Right ventricle myocardium superior (tissue), 1 donor: ENCODE results near the gene ST13. TPM values are rescaled to one million over a fixed set of nuclear protein-coding genes. Genes with fewer than 3 reads are reported as not detected.
A peak's percentile ranks its signal among the peaks of the same experiment; 100 is the strongest.
"Not testable (repeated sequence)": the region's sequence is repeated elsewhere in the genome, so short reads cannot be mapped to it uniquely, and the experiment has no call there.

Experiments
- ATAC-seq: fragments of 200-7000 bp; cut with Tn5 transposase; one replicate; pipeline ENCODE4 v1.9.1; 2020; ENCODE audit warnings: mild to moderate bottlenecking; ENCODE audit not compliant: poor library complexity
- DNase-seq: peaks from one replicate; pipeline ENCODE4 v3.0.0-alpha.2; 2020
- intact Hi-C: fragments of 100-400 bp; cut with DNase I; formaldehyde crosslinking; loops from one replicate; pipeline ENCODE4 v1.11.2; 2022
- long read RNA-seq: library from polyadenylated mRNA; unstranded; transcript quantifications from one replicate; pipeline ENCODE4 v2.0.0, GENCODE V29; 2021
- total RNA-seq: library from RNA; stranded (reverse); fragmentation: NEBNext Ultra II Directional; extraction: Animal tissue kit (Norgen Biotek cat#: 25700); gene quantifications from one replicate; pipeline ENCODE4 v1.2.1, GENCODE V29; 2021
- donor health status: DM: no; HTN: yes; CAD: no; lungs with severe emphysema.

ST13 gene
- total RNA-seq, result 206 TPM
- long read RNA-seq, transcript ST13-201 (12 exons, 3,595 nt), result major isoform, 450 of 470 reads
- long read RNA-seq, partial matches to known transcripts, result 13 of 470 reads
- long read RNA-seq, other reads (novel, unspliced or antisense), result 7 of 470 reads

- DNase-seq, result peak; percentile 98
- ATAC-seq, result peak; percentile 98
- intact Hi-C loops, result no loop called here
These were observed at the start of gene ST13, which contains the start of gene XPNPEP3 for GRCh38 chr22:40856513-40857308. Gene ST13 (minus strand): TSS chr22:40856639. CDS start chr22:40856540, 99 bp downstream. Gene XPNPEP3 (plus strand): TSS chr22:40857148. CDS start chr22:40857182, 34 bp downstream.

GRCh38 chr22:40904101-40904500 lies 47.7 kb upstream of the ST13 start:
- DNase-seq (no peak), ATAC-seq (no peak)
- intact Hi-C loops, result no loop called here

DNA sequence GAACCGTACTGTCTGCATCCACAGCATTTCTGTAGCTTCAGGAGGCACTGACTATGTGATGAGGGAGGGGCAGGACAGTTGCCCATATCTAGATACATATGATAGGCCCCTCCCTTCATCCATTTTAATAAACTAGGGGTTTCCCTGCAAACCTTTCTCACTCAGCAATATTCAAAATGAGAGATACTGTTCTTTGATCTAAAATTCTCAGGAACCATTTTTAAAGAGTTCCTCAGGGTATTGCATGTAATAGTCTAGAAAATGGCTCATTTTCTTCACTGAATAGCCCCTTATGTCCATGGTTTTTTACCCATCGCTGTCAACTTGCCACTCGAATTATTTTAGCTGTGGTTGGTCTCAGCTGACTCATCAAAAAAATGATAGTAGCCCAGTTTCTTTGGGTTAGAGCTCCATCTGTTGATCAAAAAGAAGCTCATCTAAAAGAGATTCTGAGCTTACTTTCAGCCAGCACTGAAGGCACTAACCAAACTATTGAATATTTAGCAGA lies 42.5 kb upstream of the ST13 start:
- no peak for DNase-seq
- intact Hi-C loops, result no loop called here
- ATAC-seq, result no peak

DNA sequence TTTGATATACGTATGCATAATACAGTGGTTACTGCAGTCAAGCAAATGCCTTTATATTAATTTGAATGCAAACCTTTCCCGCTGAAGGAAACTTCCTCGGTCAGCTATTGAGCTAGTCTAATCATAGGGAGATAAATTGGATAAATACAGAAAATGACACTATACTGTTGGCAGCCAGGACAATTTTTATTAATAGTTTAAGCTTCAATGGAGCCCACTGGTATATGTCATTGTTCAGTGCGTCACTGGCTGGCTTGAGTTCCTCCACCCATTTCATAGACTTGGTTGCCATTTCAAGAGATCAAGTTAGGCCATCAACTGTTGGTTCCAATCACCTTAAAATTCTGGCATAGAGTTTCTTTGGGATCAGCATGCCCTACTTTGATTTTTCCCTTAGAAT lies 38.0 kb upstream of the ST13 start:
- ATAC-seq (peak; percentile 74), DNase-seq (no peak)
- intact Hi-C loops, result no loop called here

GRCh38 chr22:40890881-40891280 lies 34.4 kb upstream of the ST13 start:
- ATAC-seq, result no peak
- intact Hi-C loops, result no loop called here

DNA sequence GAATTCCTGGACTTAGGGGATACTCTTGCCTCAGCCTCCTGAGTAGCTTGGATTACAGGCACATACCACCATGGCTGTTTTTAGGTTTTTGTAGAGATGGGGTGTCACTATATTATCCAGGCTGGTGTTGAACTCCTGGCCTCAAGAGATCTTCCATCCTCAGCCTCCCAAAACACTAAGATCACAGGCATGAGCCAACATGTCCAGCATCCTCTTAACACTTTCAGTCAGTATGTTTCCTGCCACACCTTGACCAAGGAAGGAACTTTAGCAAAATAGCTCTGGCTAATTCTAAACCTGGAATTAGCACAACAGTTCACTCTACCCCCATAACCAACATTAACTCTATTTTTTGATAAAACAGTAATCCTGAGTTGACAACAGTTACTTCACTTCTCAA lies 32.7 kb upstream of the ST13 start:
- DNase-seq, result no peak
- ATAC-seq, result no peak
- intact Hi-C loops, result no loop called here

More at GRCh38 chr22:40890881-40891280, 34.4 kb upstream of the ST13 start:
- no peak for DNase-seq

- ATAC-seq (no peak), DNase-seq (no peak)
- intact Hi-C loops, result no loop called here
These were observed 22.5 kb upstream of the ST13 start for GRCh38 chr22:40878922-40879321.

GRCh38 chr22:40877488-40877887 lies 21.0 kb upstream of the ST13 start:
- intact Hi-C loops, result no loop called here
- ATAC-seq (no peak), DNase-seq (no peak)

DNA sequence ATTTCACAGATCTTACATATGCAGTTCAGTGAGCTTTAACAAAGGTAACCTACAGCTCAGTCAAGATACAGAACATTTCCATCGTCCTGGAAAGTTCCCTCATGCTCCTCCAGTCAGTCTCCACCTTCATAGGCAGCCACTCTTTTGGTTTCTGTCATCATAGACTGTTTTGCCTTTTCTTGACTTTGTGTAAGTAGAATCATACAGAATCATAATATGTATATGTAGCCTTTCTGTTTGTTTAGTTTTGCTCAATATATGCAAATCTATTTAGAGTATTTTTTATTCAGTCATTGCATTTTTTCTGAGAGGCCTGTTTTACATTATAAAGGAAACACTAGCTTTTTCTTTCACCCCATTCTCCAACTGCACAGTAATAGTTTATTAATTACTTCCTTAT lies 20.5 kb upstream of the ST13 start:
- DNase-seq (no peak), ATAC-seq (no peak)
- intact Hi-C loops, result no loop called here

- no peak for DNase-seq
- intact Hi-C loops, result no loop called here
- no peak for ATAC-seq
These were observed 18.7 kb upstream of the ST13 start for GRCh38 chr22:40875111-40875510.

DNA sequence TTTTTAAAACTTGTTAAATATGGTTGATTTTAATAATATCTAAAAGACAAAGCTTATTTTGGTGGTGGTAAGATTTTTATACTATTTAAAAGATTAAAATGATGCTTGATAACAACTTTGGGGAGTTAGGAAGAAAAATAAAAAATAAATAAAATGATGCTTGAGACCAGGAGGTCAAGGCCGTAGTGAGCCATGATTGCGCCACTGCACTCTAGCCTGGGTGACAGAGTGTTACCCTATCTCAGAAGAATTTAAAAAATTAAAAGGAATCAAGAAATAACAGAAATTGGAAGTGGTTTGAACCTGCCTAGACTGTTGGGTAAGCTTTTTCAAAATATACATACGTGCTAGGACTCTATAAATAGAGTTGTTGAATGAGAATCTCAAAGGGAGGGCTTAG lies 17.6 kb upstream of the ST13 start:
- ATAC-seq (no peak), DNase-seq (no peak)
- intact Hi-C loops, result no loop called here

DNA sequence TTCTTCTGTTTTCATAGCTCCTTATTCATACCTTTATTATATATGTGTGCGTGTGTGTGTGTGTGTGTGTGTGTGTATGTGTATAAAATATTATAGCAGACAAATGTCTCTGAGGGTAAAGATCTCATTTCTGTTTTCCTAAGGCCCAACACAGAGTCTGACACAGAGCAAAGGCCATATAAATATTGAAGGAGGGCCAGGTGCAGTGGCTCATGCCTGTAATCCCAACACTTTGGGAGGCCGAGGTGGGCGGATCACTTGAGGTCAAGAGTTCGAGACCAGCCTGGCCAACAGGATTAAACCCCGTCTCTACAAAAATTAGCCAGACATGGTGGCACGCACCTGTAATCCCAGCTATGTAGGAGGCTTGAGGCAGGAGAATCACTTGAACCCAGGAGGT lies 11.9 kb upstream of the ST13 start:
- DNase-seq, ATAC-seq, intact Hi-C loops: not testable (repeated sequence)

DNA sequence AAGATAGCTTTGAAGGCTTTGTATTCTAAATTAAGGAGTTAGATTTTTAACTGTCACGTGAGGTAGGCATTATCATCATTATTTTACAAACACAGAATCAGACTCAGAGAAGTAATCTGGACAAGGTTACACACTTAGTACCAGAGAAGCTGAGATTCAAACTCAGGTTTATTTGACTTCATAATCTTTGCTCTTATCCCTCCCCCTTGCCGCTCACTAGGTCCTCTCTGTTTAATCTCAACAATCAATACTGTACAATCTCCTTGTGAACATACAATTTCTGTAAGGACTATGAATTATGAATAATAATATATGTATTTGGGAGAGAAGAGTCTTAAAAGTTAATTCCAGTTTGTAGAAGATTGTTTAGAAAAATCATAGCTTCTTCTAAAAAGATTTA lies 10.7 kb upstream of the ST13 start:
- intact Hi-C loops, result no loop called here
- DNase-seq (no peak), ATAC-seq (no peak)

DNA sequence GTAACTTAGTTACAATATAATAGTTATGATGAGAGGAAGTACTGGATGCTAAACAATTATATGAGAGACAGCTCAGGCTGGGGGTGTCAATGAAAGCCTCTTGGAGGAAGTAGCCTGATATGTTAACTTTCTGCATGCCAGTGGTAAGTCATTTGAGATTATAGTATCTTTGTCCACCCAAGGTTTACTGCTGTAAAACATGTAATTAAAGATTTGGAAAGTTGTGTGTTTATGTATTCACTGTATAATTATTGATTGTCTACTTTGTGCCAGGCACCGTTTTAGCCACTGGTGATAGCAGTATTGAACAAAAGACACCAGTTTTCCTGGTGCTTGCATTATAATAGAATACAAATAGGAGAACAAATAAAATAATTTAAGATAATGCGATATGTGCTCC lies 6.1 kb upstream of the ST13 start:
- no peak for DNase-seq
- intact Hi-C loops, result no loop called here
- no peak for ATAC-seq

DNA sequence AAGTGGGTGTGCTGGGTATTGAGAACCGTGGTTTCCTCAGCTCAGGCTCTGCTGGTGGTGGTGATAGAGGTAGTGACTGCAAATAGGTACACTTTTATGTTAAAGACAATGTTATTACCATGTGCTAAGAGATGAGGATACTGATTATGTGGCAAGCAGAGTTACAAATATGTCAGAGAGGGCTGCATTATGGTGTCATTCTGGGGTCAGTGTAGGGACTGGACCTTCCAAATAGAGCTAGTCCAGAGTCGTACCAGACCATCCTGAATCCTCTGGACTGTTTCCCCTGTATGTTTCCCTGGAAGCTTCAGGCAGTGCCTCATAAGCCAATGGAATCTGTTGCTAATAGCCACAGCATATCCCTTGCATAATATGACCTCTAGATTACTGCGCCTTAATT lies 5.6 kb upstream of the ST13 start, which contains the start of gene DNAJB7:
TSS of gene DNAJB7 (minus strand) at position 101 of the 400 bp plus-strand sequence. CDS start 119 bp downstream, outside the sequence.
- no peak for ATAC-seq
- intact Hi-C loops, result no loop called here
- DNase-seq, result no peak

- ATAC-seq (no peak), DNase-seq (no peak)
- intact Hi-C loops, result no loop called here
These were observed 943 bp upstream of the ST13 start for GRCh38 chr22:40857309-40857855.

DNA sequence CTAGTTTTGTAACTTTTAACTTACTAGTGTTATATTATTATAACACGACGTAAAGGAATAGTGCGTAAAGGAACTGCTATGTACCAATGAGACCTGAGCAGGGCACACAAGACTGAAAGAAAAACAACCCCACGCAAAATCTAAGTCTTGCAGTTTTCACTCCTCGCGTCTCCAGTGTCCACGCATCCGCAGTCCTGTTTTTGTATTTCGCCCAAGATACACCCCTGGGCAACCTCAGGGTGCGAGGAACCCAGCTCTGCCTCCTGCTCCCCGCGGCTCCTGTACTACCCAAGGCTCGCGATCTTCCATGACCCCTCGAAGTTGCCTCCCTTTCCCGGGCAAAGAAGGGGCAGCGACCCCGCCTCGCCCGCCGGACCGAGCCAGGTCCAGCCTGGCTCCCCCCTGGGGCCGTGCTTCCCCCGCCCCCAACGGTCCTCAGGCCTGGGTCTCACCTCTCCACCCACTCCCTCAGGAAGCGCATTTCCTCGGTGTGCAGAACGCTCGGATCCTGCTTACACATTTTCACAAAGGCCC lies 393 bp downstream of the ST13 start:
- intact Hi-C loops, result no loop called here
- ATAC-seq (peak; percentile 32), DNase-seq (no peak)

DNA sequence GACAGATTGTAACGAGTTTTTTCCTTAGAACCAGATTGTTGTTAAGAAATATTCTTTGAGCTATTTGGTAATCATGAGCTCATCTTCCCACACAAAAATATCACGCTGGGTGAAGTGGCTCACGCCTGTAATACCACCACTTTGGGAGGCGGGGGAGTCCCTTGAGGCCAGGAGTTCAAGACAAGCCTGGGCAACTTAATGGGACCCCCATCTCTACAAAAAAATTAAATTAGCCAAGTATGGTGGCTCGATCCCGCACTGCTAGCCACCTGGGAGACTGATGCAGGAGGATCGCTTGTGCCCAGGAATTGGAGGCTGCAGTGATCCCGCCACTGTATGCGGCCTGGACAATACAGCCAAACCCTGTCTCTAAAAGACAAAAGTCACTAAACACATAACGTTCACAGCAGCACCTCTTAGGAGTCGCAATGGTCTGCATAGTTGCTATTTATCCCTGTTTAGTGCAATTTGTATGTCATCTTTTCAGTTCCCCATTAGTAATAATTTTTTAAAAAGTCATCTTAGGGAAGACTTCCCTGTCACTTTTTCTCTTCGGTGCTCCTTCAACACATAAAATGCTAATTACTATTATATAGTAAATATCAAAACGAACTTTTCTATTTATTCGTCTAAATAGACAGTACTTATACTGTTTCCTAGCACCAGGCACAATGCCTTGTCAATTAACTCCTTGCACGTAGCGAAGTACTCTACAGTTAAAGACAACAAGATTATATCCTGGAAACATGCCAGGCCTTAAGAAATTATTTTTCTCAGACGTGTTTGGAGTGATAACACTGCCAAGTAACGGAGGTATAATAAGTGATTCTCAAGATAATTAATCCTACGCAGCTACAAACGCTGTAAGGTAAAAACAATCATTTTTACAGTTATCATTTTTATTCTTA lies 1.1 kb downstream of the ST13 start:
- no peak for ATAC-seq
- intact Hi-C loops, result no loop called here
- DNase-seq, result no peak

DNA sequence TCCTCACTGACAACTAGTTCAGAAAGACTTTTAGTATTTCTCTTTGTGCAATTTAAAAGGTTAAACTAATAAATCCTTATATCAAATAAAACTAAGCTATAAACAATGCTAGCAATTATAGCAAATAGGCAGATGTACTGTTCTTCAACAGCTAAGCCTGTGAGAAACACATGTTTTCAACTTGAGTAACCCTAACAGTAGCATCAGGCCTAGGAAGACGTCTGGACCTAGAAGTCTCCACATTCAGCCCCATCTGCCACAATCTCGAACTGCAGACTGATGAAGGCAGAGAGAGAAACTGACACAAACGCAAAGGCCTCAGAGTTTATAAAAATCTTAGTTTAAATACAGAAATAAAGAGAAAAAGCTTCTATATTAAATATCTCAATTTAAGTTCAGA lies 2.5 kb downstream of the ST13 start:
- intact Hi-C loops, result no loop called here
- DNase-seq (no peak), ATAC-seq (no peak)
